Right atrium auricular region (tissue), 2 donors: ENCODE measurements around the gene ZDHHC20. TPM values are rescaled to one million over a fixed set of nuclear protein-coding genes. Genes with fewer than 3 reads are reported as not detected.

ENCODE experiments used
- DNase-seq: peaks from one replicate; pipeline ENCODE4 v3.0.0-alpha.2; 2019; ENCODE audit warnings: low spot score
- H3K27ac ChIP-seq, 2 donors: fragments of 200-600 bp; sonication (generic); 1 replicate in 1 of 2; 2 replicates in 1 of 2; pipeline ENCODE4 v1.5.1; 2016 to 2019
- H3K27me3 ChIP-seq, 2 donors: fragments of 200-600 bp; sonication (generic); one replicate each; pipeline versions ENCODE4 v1.5.1 to v1.6.0; 2017 to 2019
- H3K36me3 ChIP-seq: fragments of 200-600 bp; sonication (generic); one replicate; pipeline ENCODE4 v1.5.1; 2016
- H3K4me1 ChIP-seq, 2 donors: fragments of 200-600 bp; sonication (generic); one replicate each; pipeline versions ENCODE4 v1.5.1 to v1.6.0; 2017 to 2019
- H3K4me3 ChIP-seq, 2 donors: fragments of 200-600 bp; sonication (generic); 1 replicate in 1 of 2; 2 replicates in 1 of 2; pipeline ENCODE4 v1.5.1; 2017 to 2019; ENCODE audit warnings: mild to moderate bottlenecking in 1 of 2, moderate library complexity in 1 of 2
- H3K9me3 ChIP-seq, 2 donors: fragments of 200-600 bp; sonication (generic); one replicate each; pipeline ENCODE4 v1.5.1; 2019
- total RNA-seq, 2 donors: library from RNA; depleted of rRNA; stranded (reverse); fragments of >200 nt; gene quantifications; one replicate each; pipeline ENCODE4 v1.1.0, GENCODE V29; 2016
- TF ChIP-seq, protein P1 (sequence below), 2 donors: fragments of 200-600 bp; sonication (generic); IDR thresholded peaks; one replicate each; pipeline ENCODE4 v1.5.1; 2019; ENCODE audit warnings: antibody characterized with exemption in 2 of 2

Gene ZDHHC20
- total RNA-seq, 2 donors from 2014 or later: 19.7 to 26.5 TPM

DNA sequence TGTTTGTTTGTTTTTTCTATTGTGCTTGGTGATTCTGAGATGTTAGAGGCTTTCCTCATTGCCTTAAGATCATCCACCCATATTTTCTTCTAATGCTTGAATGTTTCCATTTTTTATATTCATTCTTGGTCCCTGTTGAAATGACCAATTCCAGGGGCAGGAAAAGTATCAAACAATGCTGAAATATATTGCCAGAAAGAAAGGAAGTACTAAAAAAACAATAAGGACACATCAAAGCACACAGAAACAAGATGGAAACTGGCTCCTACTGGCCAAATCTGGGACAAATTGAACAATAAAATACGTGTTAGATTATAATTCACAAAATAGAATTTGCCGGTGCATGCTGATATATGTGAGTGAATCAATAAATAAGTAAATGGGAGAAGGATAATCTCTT, 23.9 kb downstream of the ZDHHC20 start:
- no peaks in the 10 kb centered on the region for H3K27me3 ChIP-seq
- TF ChIP-seq, protein P1, sequence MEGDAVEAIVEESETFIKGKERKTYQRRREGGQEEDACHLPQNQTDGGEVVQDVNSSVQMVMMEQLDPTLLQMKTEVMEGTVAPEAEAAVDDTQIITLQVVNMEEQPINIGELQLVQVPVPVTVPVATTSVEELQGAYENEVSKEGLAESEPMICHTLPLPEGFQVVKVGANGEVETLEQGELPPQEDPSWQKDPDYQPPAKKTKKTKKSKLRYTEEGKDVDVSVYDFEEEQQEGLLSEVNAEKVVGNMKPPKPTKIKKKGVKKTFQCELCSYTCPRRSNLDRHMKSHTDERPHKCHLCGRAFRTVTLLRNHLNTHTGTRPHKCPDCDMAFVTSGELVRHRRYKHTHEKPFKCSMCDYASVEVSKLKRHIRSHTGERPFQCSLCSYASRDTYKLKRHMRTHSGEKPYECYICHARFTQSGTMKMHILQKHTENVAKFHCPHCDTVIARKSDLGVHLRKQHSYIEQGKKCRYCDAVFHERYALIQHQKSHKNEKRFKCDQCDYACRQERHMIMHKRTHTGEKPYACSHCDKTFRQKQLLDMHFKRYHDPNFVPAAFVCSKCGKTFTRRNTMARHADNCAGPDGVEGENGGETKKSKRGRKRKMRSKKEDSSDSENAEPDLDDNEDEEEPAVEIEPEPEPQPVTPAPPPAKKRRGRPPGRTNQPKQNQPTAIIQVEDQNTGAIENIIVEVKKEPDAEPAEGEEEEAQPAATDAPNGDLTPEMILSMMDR (IDR thresholded peaks at IDR 0.05): no peak
- no peak overlapping the region for H3K4me3 ChIP-seq
- H3K9me3 ChIP-seq: peaks cover 0 to 16% of the 10 kb centered on the region in 2 donors
- H3K4me1 ChIP-seq: peaks cover 0 to 12% of the 10 kb centered on the region in 2 donors
- DNase-seq: no peak
- peak overlapping the region; percentile 71 to 72 for H3K27ac ChIP-seq
- H3K36me3 ChIP-seq: no peaks in the 10 kb centered on the region

DNA sequence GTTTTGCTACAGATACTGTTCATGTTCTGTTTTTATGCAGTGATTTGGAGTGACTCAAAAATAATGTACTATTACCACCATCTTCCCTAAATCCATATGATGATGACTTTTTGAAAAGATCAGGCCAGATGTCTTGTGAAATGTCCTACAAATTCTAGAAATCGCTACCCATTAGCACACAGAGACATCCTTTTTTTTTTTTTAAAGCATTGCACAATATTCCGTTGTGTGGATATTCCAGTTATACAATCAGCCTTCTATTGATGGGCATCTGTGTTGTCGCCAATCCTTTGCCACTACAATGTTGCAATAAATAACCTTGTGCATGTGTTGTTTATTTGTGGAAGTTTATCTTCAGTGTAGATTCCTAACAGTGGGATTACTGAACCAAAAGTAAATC, 24.5 kb downstream of the ZDHHC20 start:
- H3K4me1 ChIP-seq: peaks cover 0 to 12% of the 10 kb centered on the region in 2 donors
- no peaks in the 10 kb centered on the region for H3K36me3 ChIP-seq
- TF ChIP-seq, protein P1 (IDR thresholded peaks at IDR 0.05): no peak
- H3K4me3 ChIP-seq: no peak overlapping the region
- DNase-seq: no peak
- no peaks in the 10 kb centered on the region for H3K27me3 ChIP-seq
- H3K27ac ChIP-seq: peak overlapping the region in 1 of 2 donors; percentile 71
- H3K9me3 ChIP-seq: peaks cover 0 to 22% of the 10 kb centered on the region in 2 donors

DNA sequence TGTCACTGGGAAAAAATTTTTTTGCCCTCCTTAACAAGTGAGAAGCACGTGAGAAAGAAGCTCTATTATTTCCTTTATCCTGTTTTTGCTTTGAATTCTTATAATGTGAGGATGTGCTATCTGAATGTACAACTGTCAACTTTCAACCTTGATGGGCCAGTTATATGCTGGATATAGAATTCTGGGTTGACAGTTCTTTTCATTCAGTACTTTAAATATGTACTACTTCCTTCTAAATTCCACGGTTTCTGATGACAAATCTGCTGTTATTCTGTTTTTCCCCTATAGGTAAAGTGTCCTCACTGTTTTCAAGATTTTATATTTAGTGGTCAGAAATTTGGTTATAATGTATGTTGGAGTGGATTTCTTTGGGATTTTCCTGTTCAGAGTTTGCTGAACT, 29.9 kb downstream of the ZDHHC20 start:
- TF ChIP-seq, protein P1 (IDR thresholded peaks at IDR 0.05): no peak
- H3K27ac ChIP-seq: no peak overlapping the region

DNA sequence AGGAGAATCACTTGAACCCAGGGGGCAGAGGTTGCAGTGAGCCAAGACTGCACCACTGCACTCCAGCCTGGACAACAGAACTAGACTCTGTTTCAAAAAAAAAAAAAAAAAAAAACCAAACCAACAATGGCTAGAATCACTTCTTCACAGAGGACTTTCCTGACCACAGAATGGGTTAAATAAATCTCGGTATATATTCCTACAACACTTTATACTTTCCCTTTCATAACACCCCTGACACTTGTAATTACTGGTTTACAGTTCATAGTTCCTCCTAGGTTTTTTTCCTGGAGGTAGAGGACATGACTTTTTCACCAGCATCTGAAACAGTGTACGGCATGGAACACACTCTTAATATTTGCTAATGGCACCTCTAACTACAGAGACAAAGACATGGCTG, 31.4 kb downstream of the ZDHHC20 start:
- Histone ChIP-seq H3K4me3 (no peak overlapping the region), H3K9me3 (peaks cover 0 to 15% of the 10 kb centered on the region in 2 donors), H3K36me3 (no peaks in the 10 kb centered on the region), H3K27ac (no peak overlapping the region), H3K4me1 (no peaks in the 10 kb centered on the region), H3K27me3 (no peaks in the 10 kb centered on the region)
- TF ChIP-seq, protein P1 (IDR thresholded peaks at IDR 0.05): no peak
- DNase-seq: no peak

More for the DNA sequence above, 29.9 kb downstream of the ZDHHC20 start:
- Histone ChIP-seq H3K27me3 (no peaks in the 10 kb centered on the region), H3K4me3 (no peak overlapping the region), H3K9me3 (peaks cover 0 to 15% of the 10 kb centered on the region in 2 donors), H3K4me1 (no peaks in the 10 kb centered on the region), H3K36me3 (no peaks in the 10 kb centered on the region)
- no peak for DNase-seq

DNA sequence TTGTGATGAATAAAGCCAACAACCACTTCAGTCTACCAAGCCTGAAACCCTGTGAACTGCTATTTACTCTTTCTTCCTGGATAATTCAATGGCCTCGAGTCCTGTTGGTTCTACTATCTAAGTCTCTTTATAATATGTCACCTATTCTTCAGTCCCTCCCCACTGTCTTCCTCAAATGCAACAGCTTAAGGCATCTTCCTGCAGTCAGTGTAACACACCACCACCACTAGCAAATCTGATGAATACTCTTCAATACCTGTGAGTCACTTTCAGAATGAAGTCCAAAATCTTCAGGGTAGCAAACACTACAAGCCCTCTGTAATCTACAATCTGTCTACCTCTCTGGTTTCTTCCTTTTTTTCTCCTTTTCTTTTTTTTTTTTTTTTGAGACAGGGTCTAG, 32.9 kb downstream of the ZDHHC20 start:
- H3K36me3 ChIP-seq: no peaks in the 10 kb centered on the region
- no peak for DNase-seq
- H3K27me3 ChIP-seq: no peaks in the 10 kb centered on the region
- TF ChIP-seq, protein P1 (IDR thresholded peaks at IDR 0.05): no peak
- no peaks in the 10 kb centered on the region for H3K4me1 ChIP-seq
- H3K9me3 ChIP-seq: peaks cover 0 to 15% of the 10 kb centered on the region in 2 donors
- no peak overlapping the region for H3K27ac ChIP-seq
- H3K4me3 ChIP-seq: no peak overlapping the region

DNA sequence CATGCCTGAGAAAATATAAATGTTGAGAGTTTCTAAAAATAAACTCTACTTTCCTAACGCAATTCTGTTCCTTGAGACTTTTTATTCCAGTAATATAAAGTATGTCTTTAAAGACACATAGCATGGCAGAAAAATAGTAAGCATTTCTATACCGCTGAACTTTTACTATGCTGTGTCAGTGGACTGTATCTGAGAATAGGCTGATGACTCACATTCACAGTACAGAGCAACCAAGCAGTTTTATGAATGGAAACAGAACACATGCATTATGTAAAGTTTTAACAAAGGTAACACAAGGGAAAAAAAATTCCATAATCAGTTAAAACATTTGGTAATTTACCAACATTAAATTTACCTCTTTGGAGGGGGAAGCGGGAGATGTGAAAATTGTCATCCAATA, 38.4 kb downstream of the ZDHHC20 start:
- Histone ChIP-seq H3K9me3 (no peaks in the 10 kb centered on the region), H3K4me1 (no peaks in the 10 kb centered on the region), H3K27ac (no peak overlapping the region), H3K27me3 (no peaks in the 10 kb centered on the region), H3K36me3 (no peaks in the 10 kb centered on the region), H3K4me3 (no peak overlapping the region)
- TF ChIP-seq, protein P1 (IDR thresholded peaks at IDR 0.05): no peak
- DNase-seq: no peak
